Subcutaneous abdominal adipose tissue (tissue), 5 donors: ENCODE measurements around the gene SORCS2.

Source experiments
- H3K27ac ChIP-seq: one replicate; pipeline ENCODE4 v1.7.0; 2013; ENCODE audit warnings: low read depth, mild to moderate bottlenecking, inconsistent platforms, low read length, moderate library complexity
- H3K27me3 ChIP-seq, 5 donors: one replicate each; pipeline ENCODE4 v1.7.0; 2013; ENCODE audit warnings: low read length in 5 of 5, inconsistent platforms in 1 of 5; ENCODE audit not compliant: control insufficient read depth in 5 of 5, insufficient read depth in 4 of 5
- H3K36me3 ChIP-seq, 5 donors: one replicate each; pipeline ENCODE4 v1.7.0; 2013; ENCODE audit warnings: low read length in 5 of 5; ENCODE audit not compliant: control insufficient read depth in 5 of 5, insufficient read depth in 5 of 5
- H3K4me1 ChIP-seq, 5 donors: one replicate each; pipeline ENCODE4 v1.7.0; 2013; ENCODE audit warnings: low read length in 5 of 5, mild to moderate bottlenecking in 3 of 5, moderate library complexity in 1 of 5; ENCODE audit not compliant: control insufficient read depth in 5 of 5, insufficient read depth in 5 of 5
- H3K4me3 ChIP-seq, 5 donors: one replicate each; pipeline ENCODE4 v1.7.0; 2013; ENCODE audit warnings: low read length in 5 of 5, low read depth in 1 of 5
- H3K9ac ChIP-seq, 5 donors: one replicate each; pipeline ENCODE4 v1.7.0; 2013; ENCODE audit warnings: low read length in 5 of 5, mild to moderate bottlenecking in 4 of 5, moderate library complexity in 3 of 5
- H3K9me3 ChIP-seq, 5 donors: one replicate each; pipeline ENCODE4 v1.7.0; 2013; ENCODE audit warnings: low read length in 5 of 5; ENCODE audit not compliant: control insufficient read depth in 5 of 5
- donor health status: healthy.
- donor health status: healthy.
- donor health status: healthy.
- donor health status: healthy.
- donor health status: healthy.

Gene SORCS2

DNA sequence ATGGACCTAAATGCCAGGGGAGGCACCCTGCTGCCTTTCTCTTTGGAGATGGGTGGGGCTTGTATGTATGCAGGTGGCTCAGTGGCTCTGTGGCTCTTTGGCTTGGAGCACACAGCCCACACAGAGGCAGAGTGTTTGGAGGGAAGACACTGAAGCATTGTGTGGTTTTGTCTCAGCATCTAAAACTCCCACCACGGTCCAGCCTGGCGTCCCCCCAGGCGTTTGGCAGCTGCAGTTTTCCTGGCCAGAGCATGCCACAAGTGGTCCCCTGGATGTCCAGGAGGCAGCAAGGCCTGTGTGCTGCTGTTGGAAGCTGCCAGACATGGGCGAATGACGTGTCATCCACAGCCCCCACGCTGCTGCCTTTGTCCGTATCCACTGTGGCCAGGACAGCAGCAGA is 274.6 kb downstream of the SORCS2 start:
- H3K9me3 ChIP-seq: peaks cover 4 to 24% (median 19%) of the 10 kb centered on the region in 5 donors
- peaks cover 0 to 7% (median 3%) of the 10 kb centered on the region in 5 donors for H3K27me3 ChIP-seq
- H3K27ac ChIP-seq: no peak overlapping the region
- H3K4me3 ChIP-seq: no peak overlapping the region
- H3K36me3 ChIP-seq: no peaks in the 10 kb centered on the region
- H3K4me1 ChIP-seq: no peaks in the 10 kb centered on the region
- no peak overlapping the region for H3K9ac ChIP-seq

DNA sequence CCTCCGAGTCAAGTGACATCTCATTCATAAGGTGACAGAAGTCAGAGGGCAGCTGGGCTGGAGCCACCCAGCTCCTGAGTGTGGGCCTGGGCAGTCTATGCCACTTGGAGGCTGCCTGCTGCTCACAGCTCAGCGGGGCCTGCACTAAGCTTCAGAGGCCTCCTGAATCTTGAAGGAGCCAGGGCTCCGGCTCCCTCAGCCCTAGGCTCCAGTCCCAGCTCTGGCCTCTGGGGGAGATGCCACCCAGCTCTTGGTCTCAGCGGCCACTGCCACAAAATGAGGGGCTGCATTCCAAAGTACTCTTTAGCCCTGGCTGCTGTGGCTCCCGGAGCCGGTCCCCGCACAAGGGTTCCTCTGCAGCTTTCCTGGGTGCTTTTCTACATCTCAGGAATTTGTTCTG is 275.1 kb downstream of the SORCS2 start:
- peaks cover 4 to 24% (median 19%) of the 10 kb centered on the region in 5 donors for H3K9me3 ChIP-seq
- no peaks in the 10 kb centered on the region for H3K36me3 ChIP-seq
- H3K27ac ChIP-seq: no peak overlapping the region
- no peak overlapping the region for H3K4me3 ChIP-seq
- no peak overlapping the region for H3K9ac ChIP-seq
- peaks cover 0 to 12% (median 7%) of the 10 kb centered on the region in 5 donors for H3K27me3 ChIP-seq
- H3K4me1 ChIP-seq: no peaks in the 10 kb centered on the region

DNA sequence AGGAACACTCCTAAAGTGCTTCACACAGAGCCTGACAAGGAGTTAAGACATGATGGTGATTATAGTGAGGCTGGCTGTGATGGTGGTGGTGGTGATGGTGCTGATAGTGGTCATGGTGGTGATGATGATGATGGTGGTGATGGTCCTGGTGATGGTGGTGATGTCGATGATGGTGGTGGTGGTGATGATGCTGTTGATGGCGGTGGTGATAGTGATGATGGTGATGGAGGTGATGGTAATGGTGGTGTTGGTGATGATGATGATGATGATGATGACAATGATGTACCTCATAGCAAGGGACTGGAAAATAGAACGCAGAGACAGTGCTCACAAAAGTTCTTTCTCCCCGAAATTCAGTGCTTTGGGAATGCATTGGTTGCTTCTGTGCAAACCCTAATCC is 276.7 kb downstream of the SORCS2 start:
- Histone ChIP-seq H3K4me1 (no peaks in the 10 kb centered on the region), H3K9me3 (peaks cover 4 to 24% (median 19%) of the 10 kb centered on the region in 5 donors), H3K4me3 (no peak overlapping the region), H3K27me3 (peaks cover 0 to 12% (median 8%) of the 10 kb centered on the region in 5 donors), H3K9ac (no peak overlapping the region), H3K27ac (no peak overlapping the region), H3K36me3 (no peaks in the 10 kb centered on the region)

DNA sequence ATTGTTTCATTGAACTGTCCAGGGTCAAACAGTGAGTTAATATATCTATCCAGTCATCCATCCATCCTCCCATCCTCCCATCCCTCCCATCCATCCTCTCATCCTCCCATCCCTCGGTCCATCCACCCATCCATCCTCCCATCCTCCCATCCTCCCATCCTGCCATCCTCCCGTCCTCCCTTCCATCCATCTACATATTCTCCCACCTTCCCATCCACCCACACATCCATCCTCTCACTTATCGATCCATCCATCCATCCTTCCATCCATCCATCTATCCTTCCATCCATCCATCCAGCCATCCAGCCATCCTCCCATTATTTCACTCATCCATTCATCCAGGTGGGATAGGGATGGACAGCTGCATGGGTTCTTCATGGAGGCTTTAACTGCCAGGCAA is 277.8 kb downstream of the SORCS2 start:
- H3K9ac ChIP-seq: no peak overlapping the region
- peaks cover 0 to 12% (median 8%) of the 10 kb centered on the region in 5 donors for H3K27me3 ChIP-seq
- no peak overlapping the region for H3K27ac ChIP-seq

DNA sequence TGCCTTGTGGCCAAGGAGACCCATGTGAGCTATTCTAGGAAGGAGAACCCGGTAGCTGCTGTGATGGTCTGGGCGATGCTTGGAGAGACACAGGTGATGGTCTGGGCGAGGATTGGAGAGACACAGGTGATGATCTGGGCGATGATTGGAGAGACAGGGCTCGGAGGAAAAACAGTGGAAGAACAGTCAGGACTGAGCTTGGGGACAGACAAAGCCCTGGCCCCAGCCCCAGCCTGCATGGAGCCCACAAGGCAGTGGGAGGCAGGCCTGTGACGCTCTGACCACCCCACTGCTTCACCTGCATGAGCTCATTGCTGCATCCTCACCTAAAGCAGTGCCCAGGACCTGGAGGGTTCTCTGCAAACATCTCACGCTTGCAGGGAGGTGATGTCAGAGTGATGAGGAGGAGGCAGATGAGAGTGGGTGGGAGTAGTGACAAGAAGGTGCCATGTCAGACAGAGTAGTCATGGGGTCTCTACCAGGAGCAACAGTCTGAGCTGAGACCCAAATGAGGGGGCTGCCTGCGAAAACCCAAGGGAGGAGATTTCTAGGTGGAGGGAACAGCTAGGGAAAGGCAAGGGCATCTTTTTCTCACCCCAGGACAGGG is 278.3 kb downstream of the SORCS2 start:
- H3K27me3 ChIP-seq: peaks cover 0 to 12% (median 8%) of the 10 kb centered on the region in 5 donors
- H3K4me1 ChIP-seq: no peaks in the 10 kb centered on the region
- H3K27ac ChIP-seq: no peak overlapping the region
- H3K36me3 ChIP-seq: no peaks in the 10 kb centered on the region
- no peak overlapping the region for H3K4me3 ChIP-seq
- no peak overlapping the region for H3K9ac ChIP-seq
- peaks cover 4 to 18% (median 15%) of the 10 kb centered on the region in 5 donors for H3K9me3 ChIP-seq

More for the DNA sequence above, 277.8 kb downstream of the SORCS2 start:
- H3K9me3 ChIP-seq: peaks cover 4 to 22% (median 16%) of the 10 kb centered on the region in 5 donors
- no peaks in the 10 kb centered on the region for H3K4me1 ChIP-seq
- no peak overlapping the region for H3K4me3 ChIP-seq
- H3K36me3 ChIP-seq: no peaks in the 10 kb centered on the region

DNA sequence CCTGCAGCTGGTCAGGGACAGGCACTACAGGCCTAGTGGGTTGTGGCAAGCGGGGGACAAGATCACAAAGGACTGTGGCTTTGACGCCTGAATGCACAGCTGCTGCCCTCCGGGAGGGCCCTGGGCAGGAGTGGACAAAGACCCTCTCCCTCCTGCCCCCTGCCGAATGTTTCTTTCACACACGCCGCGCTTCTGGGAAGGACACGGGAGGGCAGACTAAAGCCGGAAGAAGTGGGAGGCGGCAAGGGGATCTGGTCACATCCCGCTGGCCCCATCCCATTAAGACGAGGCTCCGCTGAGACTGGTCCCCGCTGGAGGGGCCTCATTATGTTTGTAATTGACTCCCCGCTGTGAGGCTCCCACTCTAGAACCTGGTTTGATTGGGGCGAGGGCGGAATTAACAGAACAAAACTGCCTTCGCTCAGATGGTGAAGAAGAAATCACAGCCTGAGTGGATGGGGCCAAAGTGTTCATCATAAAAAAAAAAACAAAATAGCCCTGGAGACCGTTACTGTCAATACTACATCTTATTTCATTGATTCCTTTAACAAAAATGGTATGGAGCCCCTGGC is 280.2 kb downstream of the SORCS2 start:
- peaks cover 0 to 12% (median 8%) of the 10 kb centered on the region in 5 donors for H3K27me3 ChIP-seq
- no peak overlapping the region for H3K27ac ChIP-seq
- no peak overlapping the region for H3K9ac ChIP-seq
- H3K36me3 ChIP-seq: no peaks in the 10 kb centered on the region
- H3K9me3 ChIP-seq: no peaks in the 10 kb centered on the region
- H3K4me3 ChIP-seq: no peak overlapping the region
- no peaks in the 10 kb centered on the region for H3K4me1 ChIP-seq

GRCh38 chr4:7473081-7473480 is 280.7 kb downstream of the SORCS2 start:
- no peak overlapping the region for H3K4me3 ChIP-seq
- H3K9me3 ChIP-seq: no peaks in the 10 kb centered on the region
- H3K4me1 ChIP-seq: no peaks in the 10 kb centered on the region
- H3K36me3 ChIP-seq: no peaks in the 10 kb centered on the region
- H3K9ac ChIP-seq: no peak overlapping the region
- H3K27me3 ChIP-seq: peaks cover 0 to 12% (median 8%) of the 10 kb centered on the region in 5 donors
- H3K27ac ChIP-seq: no peak overlapping the region

- H3K9me3 ChIP-seq: no peaks in the 10 kb centered on the region
- H3K27me3 ChIP-seq: peaks cover 0 to 12% (median 8%) of the 10 kb centered on the region in 5 donors
- H3K36me3 ChIP-seq: no peaks in the 10 kb centered on the region
- no peak overlapping the region for H3K4me3 ChIP-seq
- H3K27ac ChIP-seq: no peak overlapping the region
- no peaks in the 10 kb centered on the region for H3K4me1 ChIP-seq
- no peak overlapping the region for H3K9ac ChIP-seq
Measured at GRCh38 chr4:7474320-7474719, 282.0 kb downstream of the SORCS2 start.

DNA sequence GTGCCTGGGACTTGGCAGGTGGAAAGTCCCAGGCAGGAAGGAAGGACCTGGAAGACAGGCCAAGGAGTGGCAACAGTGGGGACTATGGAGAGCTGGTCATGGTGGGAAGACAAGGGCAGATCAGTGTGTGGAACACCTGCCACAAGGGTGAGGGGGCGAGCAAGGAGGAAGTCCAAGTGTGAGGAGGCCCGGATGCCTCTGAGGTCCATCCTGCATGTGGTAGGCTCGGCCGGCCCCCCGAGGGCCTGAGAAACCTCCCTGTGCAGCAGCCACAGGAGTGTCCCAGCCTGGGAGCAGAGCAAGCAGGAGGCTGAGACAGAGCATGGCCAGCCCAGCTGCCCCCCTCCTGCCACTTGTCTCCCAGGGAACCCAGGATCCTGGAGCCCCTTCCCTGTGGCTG is 282.9 kb downstream of the SORCS2 start:
- H3K9ac ChIP-seq: no peak overlapping the region
- no peaks in the 10 kb centered on the region for H3K9me3 ChIP-seq
- no peaks in the 10 kb centered on the region for H3K4me1 ChIP-seq
- H3K27me3 ChIP-seq: peaks cover 0 to 15% (median 8%) of the 10 kb centered on the region in 5 donors
- no peak overlapping the region for H3K4me3 ChIP-seq
- H3K27ac ChIP-seq: no peak overlapping the region
- H3K36me3 ChIP-seq: no peaks in the 10 kb centered on the region

- Histone ChIP-seq H3K27ac (no peak overlapping the region), H3K27me3 (peaks cover 0 to 9% (median 6%) of the 10 kb centered on the region in 5 donors), H3K9me3 (no peaks in the 10 kb centered on the region), H3K4me3 (no peak overlapping the region), H3K36me3 (no peaks in the 10 kb centered on the region), H3K4me1 (no peaks in the 10 kb centered on the region), H3K9ac (no peak overlapping the region)
Measured at GRCh38 chr4:7476820-7477219, 284.5 kb downstream of the SORCS2 start.
